Stimulated activated memory B cell treated with anti-CD40 and anti-IgM and Interleukin-4, amounts not matched to agents 10 μg/mL and 1 μg/mL and 100 μg/mL, for 72 hours (primary cell): Measurements from ENCODE around the gene PTPRT.

ENCODE experiments used
- ATAC-seq: fragments of 150-1000 bp; cut with Tn5 transposase; 2 replicates; pipeline ENCODE4 v1.10.0; 2021
- H3K27ac Mint-ChIP-seq: one replicate; pipeline ENCODE4 v1.8.0; 2022; ENCODE audit warnings: mild to moderate bottlenecking, mixed read lengths
- H3K27me3 Mint-ChIP-seq: one replicate; pipeline ENCODE4 v1.8.0; 2022; ENCODE audit warnings: mixed read lengths
- H3K36me3 Mint-ChIP-seq: one replicate; pipeline ENCODE4 v1.8.0; 2022; ENCODE audit warnings: mixed read lengths
- H3K4me1 Mint-ChIP-seq: one replicate; pipeline ENCODE4 v1.8.0; 2022; ENCODE audit warnings: mixed read lengths
- H3K4me3 Mint-ChIP-seq: one replicate; pipeline ENCODE4 v1.8.0; 2022; ENCODE audit warnings: mild to moderate bottlenecking, moderate library complexity, mixed read lengths
- H3K9me3 Mint-ChIP-seq: one replicate; pipeline ENCODE4 v1.8.0; 2022; ENCODE audit warnings: mixed read lengths

PTPRT gene

GRCh38 chr20:42118409-42119125 lies 1071.1 kb downstream of the PTPRT start:
- ATAC-seq: no peak
- no peaks in the 10 kb centered on the region for H3K36me3 Mint-ChIP-seq
- H3K27me3 Mint-ChIP-seq: no peaks in the 10 kb centered on the region
- H3K9me3 Mint-ChIP-seq: no peaks in the 10 kb centered on the region
- H3K4me3 Mint-ChIP-seq: no peak overlapping the region
- no peak overlapping the region for H3K27ac Mint-ChIP-seq
- H3K4me1 Mint-ChIP-seq: no peaks in the 10 kb centered on the region

GRCh38 chr20:42118001-42118400 lies 1071.7 kb downstream of the PTPRT start:
- Mint-ChIP-seq H3K4me3 (no peak overlapping the region), H3K27ac (no peak overlapping the region), H3K4me1 (no peaks in the 10 kb centered on the region), H3K9me3 (no peaks in the 10 kb centered on the region), H3K27me3 (no peaks in the 10 kb centered on the region), H3K36me3 (no peaks in the 10 kb centered on the region)
- no peak for ATAC-seq

- Mint-ChIP-seq H3K27ac (no peak overlapping the region), H3K4me1 (no peaks in the 10 kb centered on the region), H3K36me3 (no peaks in the 10 kb centered on the region), H3K4me3 (no peak overlapping the region), H3K9me3 (no peaks in the 10 kb centered on the region), H3K27me3 (no peaks in the 10 kb centered on the region)
- ATAC-seq: no peak
Observed at GRCh38 chr20:42113236-42113635, 1076.5 kb downstream of the PTPRT start.

- Mint-ChIP-seq H3K36me3 (no peaks in the 10 kb centered on the region), H3K27me3 (no peaks in the 10 kb centered on the region), H3K4me3 (no peak overlapping the region), H3K9me3 (no peaks in the 10 kb centered on the region), H3K27ac (no peak overlapping the region), H3K4me1 (no peaks in the 10 kb centered on the region)
- ATAC-seq: peak; percentile 27
Observed at GRCh38 chr20:42112161-42112560, 1077.5 kb downstream of the PTPRT start.

GRCh38 chr20:42111349-42111748 lies 1078.4 kb downstream of the PTPRT start:
- no peak overlapping the region for H3K27ac Mint-ChIP-seq
- H3K27me3 Mint-ChIP-seq: no peaks in the 10 kb centered on the region
- no peaks in the 10 kb centered on the region for H3K4me1 Mint-ChIP-seq
- no peak overlapping the region for H3K4me3 Mint-ChIP-seq
- H3K36me3 Mint-ChIP-seq: no peaks in the 10 kb centered on the region
- no peaks in the 10 kb centered on the region for H3K9me3 Mint-ChIP-seq
- ATAC-seq: no peak

- no peaks in the 10 kb centered on the region for H3K9me3 Mint-ChIP-seq
- no peak overlapping the region for H3K27ac Mint-ChIP-seq
- H3K27me3 Mint-ChIP-seq: no peaks in the 10 kb centered on the region
- no peaks in the 10 kb centered on the region for H3K36me3 Mint-ChIP-seq
- H3K4me1 Mint-ChIP-seq: no peaks in the 10 kb centered on the region
- no peak for ATAC-seq
- H3K4me3 Mint-ChIP-seq: no peak overlapping the region
Observed at GRCh38 chr20:42110301-42110700, 1079.4 kb downstream of the PTPRT start.

GRCh38 chr20:42102000-42102399 lies 1087.7 kb downstream of the PTPRT start:
- Mint-ChIP-seq H3K4me1 (no peaks in the 10 kb centered on the region), H3K4me3 (no peak overlapping the region), H3K36me3 (no peaks in the 10 kb centered on the region), H3K27ac (no peak overlapping the region), H3K27me3 (peaks cover 9% of the 10 kb centered on the region), H3K9me3 (no peaks in the 10 kb centered on the region)
- ATAC-seq: no peak

GRCh38 chr20:42100137-42100704 lies 1089.5 kb downstream of the PTPRT start:
- Mint-ChIP-seq H3K27me3 (peaks cover 9% of the 10 kb centered on the region), H3K9me3 (no peaks in the 10 kb centered on the region), H3K36me3 (no peaks in the 10 kb centered on the region), H3K4me1 (no peaks in the 10 kb centered on the region), H3K27ac (no peak overlapping the region), H3K4me3 (no peak overlapping the region)
- no peak for ATAC-seq

GRCh38 chr20:42099101-42099500 lies 1090.6 kb downstream of the PTPRT start:
- Mint-ChIP-seq H3K36me3 (no peaks in the 10 kb centered on the region), H3K27me3 (peaks cover 9% of the 10 kb centered on the region), H3K4me1 (no peaks in the 10 kb centered on the region), H3K27ac (no peak overlapping the region), H3K9me3 (no peaks in the 10 kb centered on the region), H3K4me3 (no peak overlapping the region)
- no peak for ATAC-seq

- peaks cover 9% of the 10 kb centered on the region for H3K27me3 Mint-ChIP-seq
- H3K4me3 Mint-ChIP-seq: no peak overlapping the region
- no peak for ATAC-seq
- H3K9me3 Mint-ChIP-seq: no peaks in the 10 kb centered on the region
- H3K4me1 Mint-ChIP-seq: no peaks in the 10 kb centered on the region
- no peaks in the 10 kb centered on the region for H3K36me3 Mint-ChIP-seq
- no peak overlapping the region for H3K27ac Mint-ChIP-seq
Observed at GRCh38 chr20:42098418-42098817, 1091.3 kb downstream of the PTPRT start.

GRCh38 chr20:42097741-42098140 lies 1092.0 kb downstream of the PTPRT start:
- no peaks in the 10 kb centered on the region for H3K36me3 Mint-ChIP-seq
- no peaks in the 10 kb centered on the region for H3K9me3 Mint-ChIP-seq
- H3K4me3 Mint-ChIP-seq: no peak overlapping the region
- no peak overlapping the region for H3K27ac Mint-ChIP-seq
- H3K27me3 Mint-ChIP-seq: peaks cover 9% of the 10 kb centered on the region
- H3K4me1 Mint-ChIP-seq: no peaks in the 10 kb centered on the region
- no peak for ATAC-seq

GRCh38 chr20:42095221-42095620 lies 1094.5 kb downstream of the PTPRT start:
- Mint-ChIP-seq H3K4me3 (no peak overlapping the region), H3K36me3 (no peaks in the 10 kb centered on the region), H3K9me3 (no peaks in the 10 kb centered on the region), H3K27ac (no peak overlapping the region), H3K27me3 (peaks cover 9% of the 10 kb centered on the region), H3K4me1 (no peaks in the 10 kb centered on the region)
- ATAC-seq: no peak

GRCh38 chr20:42093542-42094440 lies 1095.9 kb downstream of the PTPRT start:
- H3K27me3 Mint-ChIP-seq: peaks cover 9% of the 10 kb centered on the region
- no peak for ATAC-seq
- no peak overlapping the region for H3K4me3 Mint-ChIP-seq
- H3K36me3 Mint-ChIP-seq: no peaks in the 10 kb centered on the region
- H3K4me1 Mint-ChIP-seq: no peaks in the 10 kb centered on the region
- no peaks in the 10 kb centered on the region for H3K9me3 Mint-ChIP-seq
- H3K27ac Mint-ChIP-seq: no peak overlapping the region

- no peak for ATAC-seq
- Mint-ChIP-seq H3K27ac (no peak overlapping the region), H3K4me3 (no peak overlapping the region), H3K9me3 (no peaks in the 10 kb centered on the region), H3K36me3 (no peaks in the 10 kb centered on the region), H3K27me3 (peaks cover 6% of the 10 kb centered on the region), H3K4me1 (no peaks in the 10 kb centered on the region)
Observed at GRCh38 chr20:42093041-42093440, 1096.7 kb downstream of the PTPRT start.

GRCh38 chr20:42085366-42085765 lies 1104.3 kb downstream of the PTPRT start:
- Mint-ChIP-seq H3K4me1 (no peaks in the 10 kb centered on the region), H3K9me3 (peaks cover 8% of the 10 kb centered on the region), H3K27me3 (no peaks in the 10 kb centered on the region), H3K4me3 (no peak overlapping the region), H3K36me3 (no peaks in the 10 kb centered on the region), H3K27ac (no peak overlapping the region)
- no peak for ATAC-seq

- Mint-ChIP-seq H3K27ac (no peak overlapping the region), H3K9me3 (peaks cover 8% of the 10 kb centered on the region), H3K4me1 (no peaks in the 10 kb centered on the region), H3K4me3 (no peak overlapping the region), H3K36me3 (no peaks in the 10 kb centered on the region), H3K27me3 (no peaks in the 10 kb centered on the region)
- ATAC-seq: no peak
Observed at GRCh38 chr20:42083280-42083679, 1106.4 kb downstream of the PTPRT start.
